Spleen (tissue), 7 donors: ENCODE data around the gene TLR4.

Source experiments
- POLR2A ChIP-seq, 3 donors: fragments of 450-650 bp; IDR thresholded peaks; one replicate each; pipeline ENCODE4 v1.5.1; 2017; ENCODE audit warnings: antibody characterized with exemption in 3 of 3, mild to moderate bottlenecking in 1 of 3
- TF ChIP-seq, protein P1 (sequence below), 11 experiments: fragments of 200-600 bp in 7 of 11; fragments of 450-650 bp in 4 of 11; sonication (generic) in 4 of 11; IDR thresholded peaks in 8 of 11; conservative IDR thresholded peaks in 3 of 11; 1 replicate in 7 of 11; 2 replicates in 4 of 11; pipeline versions ENCODE4 v1.4.0 to v1.8.0; 2016 to 2021; ENCODE audit warnings: antibody characterized with exemption in 11 of 11, inconsistent platforms in 4 of 11, mild to moderate bottlenecking in 1 of 11
- donor health status: DM: no; HTN: no; CAD: no; lungs with moderate emphysema.
- donor health status: DM: no; HTN: no; CAD: no.
- donor health status: DM: no; HTN: no; CAD: no.

DNA sequence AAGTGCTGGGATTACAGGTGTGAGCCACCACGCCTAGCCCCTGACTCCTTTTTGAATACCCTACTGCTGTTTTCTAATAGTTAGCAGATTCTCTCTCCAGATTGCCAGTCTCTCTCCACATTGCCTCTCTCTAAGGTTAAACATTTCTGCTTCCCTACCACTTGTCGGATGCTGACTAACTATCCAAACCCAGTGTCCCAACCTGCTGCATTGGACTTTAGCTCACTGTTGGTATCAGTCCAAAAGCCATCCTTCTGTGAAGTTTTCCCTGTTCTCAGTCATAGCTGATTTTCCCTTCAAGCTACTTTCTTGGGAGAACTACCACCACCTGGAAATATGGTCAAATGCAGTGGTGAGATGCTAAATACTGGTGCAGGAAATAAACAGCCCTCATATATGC is 48.7 kb downstream of the TLR4 start:
- TF ChIP-seq POLR2A (IDR thresholded peaks at IDR 0.05): no peak
- TF ChIP-seq, protein P1, sequence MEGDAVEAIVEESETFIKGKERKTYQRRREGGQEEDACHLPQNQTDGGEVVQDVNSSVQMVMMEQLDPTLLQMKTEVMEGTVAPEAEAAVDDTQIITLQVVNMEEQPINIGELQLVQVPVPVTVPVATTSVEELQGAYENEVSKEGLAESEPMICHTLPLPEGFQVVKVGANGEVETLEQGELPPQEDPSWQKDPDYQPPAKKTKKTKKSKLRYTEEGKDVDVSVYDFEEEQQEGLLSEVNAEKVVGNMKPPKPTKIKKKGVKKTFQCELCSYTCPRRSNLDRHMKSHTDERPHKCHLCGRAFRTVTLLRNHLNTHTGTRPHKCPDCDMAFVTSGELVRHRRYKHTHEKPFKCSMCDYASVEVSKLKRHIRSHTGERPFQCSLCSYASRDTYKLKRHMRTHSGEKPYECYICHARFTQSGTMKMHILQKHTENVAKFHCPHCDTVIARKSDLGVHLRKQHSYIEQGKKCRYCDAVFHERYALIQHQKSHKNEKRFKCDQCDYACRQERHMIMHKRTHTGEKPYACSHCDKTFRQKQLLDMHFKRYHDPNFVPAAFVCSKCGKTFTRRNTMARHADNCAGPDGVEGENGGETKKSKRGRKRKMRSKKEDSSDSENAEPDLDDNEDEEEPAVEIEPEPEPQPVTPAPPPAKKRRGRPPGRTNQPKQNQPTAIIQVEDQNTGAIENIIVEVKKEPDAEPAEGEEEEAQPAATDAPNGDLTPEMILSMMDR (IDR thresholded peaks at IDR 0.05 in 8 of 11, conservative IDR thresholded peaks at IDR 0.05 in 3 of 11): no peak
